BLaER1 (cell line): ENCODE data around the gene MBTD1.

ENCODE experiments used
- H3K27ac ChIP-seq: shearing (Covaris generic); formaldehyde crosslinking; 2 replicates; pipeline ENCODE4 v1.8.1; 2022
- H3K27me3 ChIP-seq: shearing (Covaris generic); formaldehyde crosslinking; 2 replicates; pipeline ENCODE4 v1.8.1; 2022
- H3K36me3 ChIP-seq: shearing (Covaris generic); formaldehyde crosslinking; 2 replicates; pipeline ENCODE4 v1.8.1; 2022
- H3K4me1 ChIP-seq: shearing (Covaris generic); formaldehyde crosslinking; 2 replicates; pipeline ENCODE4 v1.8.1; 2022
- H3K4me2 ChIP-seq: shearing (Covaris generic); formaldehyde crosslinking; 2 replicates; pipeline ENCODE4 v1.8.1; 2022
- H3K4me3 ChIP-seq: shearing (Covaris generic); formaldehyde crosslinking; 2 replicates; pipeline ENCODE4 v1.8.1; 2022
- H3K9ac ChIP-seq: shearing (Covaris generic); formaldehyde crosslinking; 2 replicates; pipeline ENCODE4 v1.8.1; 2022
- H3K9me3 ChIP-seq: shearing (Covaris generic); formaldehyde crosslinking; 2 replicates; pipeline ENCODE4 v1.8.1; 2022
- H4K20me1 ChIP-seq: shearing (Covaris generic); formaldehyde crosslinking; 2 replicates; pipeline ENCODE4 v1.8.1; 2022
- Cebpa-rat ChIP-seq: shearing (Covaris generic); IDR thresholded peaks from 2 replicates; pipeline ENCODE4 v1.8.1; 2022

MBTD1 gene

GRCh38 chr17:51154176-51154575 is 105.7 kb downstream of the MBTD1 start:
- H3K27me3 ChIP-seq: no peaks in the 10 kb centered on the region

GRCh38 chr17:51153210-51154072 is 106.4 kb downstream of the MBTD1 start, which contains the start of gene NME1:
Gene NME1 (plus strand): TSS chr17:51153559. CDS start chr17:51155655, 2,096 bp downstream.
- H4K20me1 ChIP-seq: peaks cover 20% of the 10 kb centered on the region
- peak within 1 kb of the TSS; percentile 92 for H3K9ac ChIP-seq
- TF ChIP-seq Cebpa-rat: no peak
- H3K36me3 ChIP-seq: peaks cover 32% of the 10 kb centered on the region
- peaks cover 23% of the 10 kb centered on the region for H3K4me1 ChIP-seq
- peak within 1 kb of the TSS; percentile 86 for H3K4me2 ChIP-seq
- no peaks in the 10 kb centered on the region for H3K27me3 ChIP-seq
- peak within 1 kb of the TSS; percentile 89 for H3K27ac ChIP-seq
- H3K9me3 ChIP-seq: no peaks in the 10 kb centered on the region
- peak within 1 kb of the TSS; percentile 81 for H3K4me3 ChIP-seq

More at GRCh38 chr17:51154176-51154575, 105.7 kb downstream of the MBTD1 start:
- Histone ChIP-seq H4K20me1 (peaks cover 28% of the 10 kb centered on the region), H3K4me1 (peaks cover 23% of the 10 kb centered on the region), H3K9me3 (no peaks in the 10 kb centered on the region), H3K9ac (peak overlapping the region; percentile 92), H3K27ac (peak overlapping the region; percentile 89), H3K36me3 (peaks cover 39% of the 10 kb centered on the region), H3K4me2 (peak overlapping the region; percentile 86), H3K4me3 (peak overlapping the region; percentile 81)
- TF ChIP-seq Cebpa-rat: no peak

GRCh38 chr17:51152766-51153209 is 107.1 kb downstream of the MBTD1 start:
- peaks cover 23% of the 10 kb centered on the region for H3K4me1 ChIP-seq
- H3K4me2 ChIP-seq: peak overlapping the region; percentile 78
- no peaks in the 10 kb centered on the region for H3K9me3 ChIP-seq
- H3K27ac ChIP-seq: peak overlapping the region; percentile 72
- H3K27me3 ChIP-seq: no peaks in the 10 kb centered on the region
- H3K9ac ChIP-seq: peak overlapping the region; percentile 92
- TF ChIP-seq Cebpa-rat: no peak
- peaks cover 25% of the 10 kb centered on the region for H3K36me3 ChIP-seq
- H4K20me1 ChIP-seq: peaks cover 14% of the 10 kb centered on the region
- peak overlapping the region; percentile 81 for H3K4me3 ChIP-seq

GRCh38 chr17:51150932-51151331 is 108.9 kb downstream of the MBTD1 start:
- H3K4me3 ChIP-seq: no peak overlapping the region
- peaks cover 7% of the 10 kb centered on the region; the same call in 1 of the 2 replicates for H3K36me3 ChIP-seq
- no peaks in the 10 kb centered on the region for H3K27me3 ChIP-seq
- H3K4me1 ChIP-seq: peaks cover 23% of the 10 kb centered on the region
- no peak overlapping the region for H3K4me2 ChIP-seq
- no peak overlapping the region for H3K9ac ChIP-seq
- H4K20me1 ChIP-seq: peaks cover 3% of the 10 kb centered on the region; the same call in 1 of the 2 replicates
- no peak overlapping the region for H3K27ac ChIP-seq
- no peaks in the 10 kb centered on the region for H3K9me3 ChIP-seq
- no peak for TF ChIP-seq Cebpa-rat

- Histone ChIP-seq H3K4me2 (no peak overlapping the region), H3K27ac (no peak overlapping the region), H3K4me3 (no peak overlapping the region), H3K9ac (no peak overlapping the region), H3K27me3 (no peaks in the 10 kb centered on the region), H3K4me1 (peaks cover 9% of the 10 kb centered on the region; the same call in 1 of the 2 replicates), H3K36me3 (no peaks in the 10 kb centered on the region), H4K20me1 (no peaks in the 10 kb centered on the region), H3K9me3 (no peaks in the 10 kb centered on the region)
- TF ChIP-seq Cebpa-rat: no peak
These were observed 110.7 kb downstream of the MBTD1 start for GRCh38 chr17:51149163-51149562.

GRCh38 chr17:51147650-51148049 is 112.2 kb downstream of the MBTD1 start:
- no peaks in the 10 kb centered on the region for H3K27me3 ChIP-seq
- H3K4me2 ChIP-seq: no peak overlapping the region
- peaks cover 6% of the 10 kb centered on the region; the same call in 1 of the 2 replicates for H3K4me1 ChIP-seq
- no peak overlapping the region for H3K9ac ChIP-seq
- H4K20me1 ChIP-seq: no peaks in the 10 kb centered on the region
- H3K9me3 ChIP-seq: no peaks in the 10 kb centered on the region
- no peak for TF ChIP-seq Cebpa-rat
- H3K4me3 ChIP-seq: no peak overlapping the region
- H3K27ac ChIP-seq: no peak overlapping the region
- H3K36me3 ChIP-seq: no peaks in the 10 kb centered on the region

- Histone ChIP-seq H3K27me3 (no peaks in the 10 kb centered on the region), H3K27ac (no peak overlapping the region), H3K4me2 (no peak overlapping the region), H3K4me1 (no peaks in the 10 kb centered on the region), H4K20me1 (no peaks in the 10 kb centered on the region), H3K36me3 (no peaks in the 10 kb centered on the region), H3K9ac (no peak overlapping the region), H3K4me3 (no peak overlapping the region), H3K9me3 (no peaks in the 10 kb centered on the region)
- no peak for TF ChIP-seq Cebpa-rat
These were observed 115.4 kb downstream of the MBTD1 start for GRCh38 chr17:51144266-51145022.

- Histone ChIP-seq H3K9me3 (no peaks in the 10 kb centered on the region), H3K9ac (no peak overlapping the region), H3K4me1 (no peaks in the 10 kb centered on the region), H3K27me3 (no peaks in the 10 kb centered on the region), H3K27ac (no peak overlapping the region), H4K20me1 (no peaks in the 10 kb centered on the region), H3K36me3 (no peaks in the 10 kb centered on the region), H3K4me3 (no peak overlapping the region), H3K4me2 (no peak overlapping the region)
- TF ChIP-seq Cebpa-rat: no peak
These were observed 117.3 kb downstream of the MBTD1 start for GRCh38 chr17:51142597-51142996.

GRCh38 chr17:51135956-51136355 is 123.9 kb downstream of the MBTD1 start:
- H4K20me1 ChIP-seq: no peaks in the 10 kb centered on the region
- H3K36me3 ChIP-seq: no peaks in the 10 kb centered on the region
- H3K27ac ChIP-seq: no peak overlapping the region
- H3K9ac ChIP-seq: no peak overlapping the region
- peaks cover 9% of the 10 kb centered on the region; the same call in 1 of the 2 replicates for H3K4me1 ChIP-seq
- H3K9me3 ChIP-seq: peaks cover 3% of the 10 kb centered on the region; the same call in 1 of the 2 replicates
- H3K4me3 ChIP-seq: no peak overlapping the region
- no peaks in the 10 kb centered on the region for H3K27me3 ChIP-seq
- no peak overlapping the region for H3K4me2 ChIP-seq
- TF ChIP-seq Cebpa-rat: no peak
